GM18867 (cell line): Measurements from ENCODE around the gene IZUMO2.
"Not testable (repeated sequence)": the region's sequence is repeated elsewhere in the genome, so short reads cannot be mapped to it uniquely, and the experiment has no call there.

Source experiments
- ATAC-seq: cut with Tn5 transposase; IDR thresholded peaks from one replicate; pipeline ENCODE4 v1.9.1; 2021; ENCODE audit warnings: mild to moderate bottlenecking, moderate library complexity; ENCODE audit not compliant: unreplicated experiment

Gene IZUMO2

GRCh38 chr19:50187937-50188336 is 24.9 kb upstream of the IZUMO2 start:
- no peak for ATAC-seq

GRCh38 chr19:50184196-50184595 is 21.1 kb upstream of the IZUMO2 start:
- no peak for ATAC-seq

- no peak for ATAC-seq
Measured at GRCh38 chr19:50181121-50181520, 18.0 kb upstream of the IZUMO2 start.

- peak; percentile 46 for ATAC-seq
Measured at GRCh38 chr19:50178859-50179537, 15.9 kb upstream of the IZUMO2 start.

- ATAC-seq: no peak
Measured at GRCh38 chr19:50178320-50178719, 15.2 kb upstream of the IZUMO2 start.

GRCh38 chr19:50176775-50177174 is 13.7 kb upstream of the IZUMO2 start:
- no peak for ATAC-seq

GRCh38 chr19:50175924-50176323 is 12.8 kb upstream of the IZUMO2 start:
- ATAC-seq: no peak

- no peak for ATAC-seq
Measured at GRCh38 chr19:50174100-50174793, 11.2 kb upstream of the IZUMO2 start.

GRCh38 chr19:50173127-50173526 is 10.0 kb upstream of the IZUMO2 start:
- ATAC-seq: no peak

- ATAC-seq: no peak
Measured at GRCh38 chr19:50172726-50173125, 9.6 kb upstream of the IZUMO2 start.

GRCh38 chr19:50171752-50172151 is 8.7 kb upstream of the IZUMO2 start:
- ATAC-seq: no peak

- no peak for ATAC-seq
Measured at GRCh38 chr19:50167314-50167721, 4.2 kb upstream of the IZUMO2 start.

- no peak for ATAC-seq
Measured at GRCh38 chr19:50159078-50159477, 4.0 kb downstream of the IZUMO2 start.

- ATAC-seq: no peak
Measured at GRCh38 chr19:50158577-50158976, 4.5 kb downstream of the IZUMO2 start.

GRCh38 chr19:50155520-50156109 is 7.5 kb downstream of the IZUMO2 start:
- ATAC-seq: no peak

- no peak for ATAC-seq
Measured at GRCh38 chr19:50154529-50154928, 8.6 kb downstream of the IZUMO2 start.

GRCh38 chr19:50152578-50152977 is 10.5 kb downstream of the IZUMO2 start:
- no peak for ATAC-seq

- peak; percentile 5 for ATAC-seq
Measured at GRCh38 chr19:50148528-50148927, 14.6 kb downstream of the IZUMO2 start.

GRCh38 chr19:50147462-50148423 is 15.3 kb downstream of the IZUMO2 start:
- ATAC-seq: peak; percentile 85

- not testable (repeated sequence) for ATAC-seq
Measured at GRCh38 chr19:50141921-50142320, 21.2 kb downstream of the IZUMO2 start.
